GM21390 (cell line): ENCODE measurements around the gene CPLX1.
"Not testable (repeated sequence)": the region's sequence is repeated elsewhere in the genome, so short reads cannot be mapped to it uniquely, and the experiment has no call there.

Experiments
- ATAC-seq: cut with Tn5 transposase; IDR thresholded peaks from one replicate; pipeline ENCODE4 v1.9.1; 2021; ENCODE audit not compliant: unreplicated experiment

The CPLX1 gene

DNA sequence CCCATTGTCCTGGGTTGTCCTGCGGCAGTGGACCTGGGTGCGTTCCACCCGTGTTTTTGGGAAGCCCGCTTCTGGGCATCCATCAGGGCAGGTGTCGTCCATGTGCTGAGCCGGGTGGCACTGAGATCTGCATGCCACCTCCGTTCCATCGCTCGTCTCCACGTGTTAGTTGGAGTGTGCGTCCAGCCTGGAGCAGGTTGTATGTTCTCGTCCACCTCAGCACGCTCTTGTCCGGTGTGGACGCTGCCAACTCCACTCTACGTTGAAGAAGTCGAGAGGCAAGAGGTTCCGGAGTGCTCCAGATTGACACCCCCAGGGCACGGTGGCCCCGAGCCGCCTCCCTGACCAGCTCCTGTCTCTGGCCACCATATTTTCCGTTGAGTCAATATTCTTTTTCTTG, 86.4 kb downstream of the CPLX1 start:
- ATAC-seq = no peak

DNA sequence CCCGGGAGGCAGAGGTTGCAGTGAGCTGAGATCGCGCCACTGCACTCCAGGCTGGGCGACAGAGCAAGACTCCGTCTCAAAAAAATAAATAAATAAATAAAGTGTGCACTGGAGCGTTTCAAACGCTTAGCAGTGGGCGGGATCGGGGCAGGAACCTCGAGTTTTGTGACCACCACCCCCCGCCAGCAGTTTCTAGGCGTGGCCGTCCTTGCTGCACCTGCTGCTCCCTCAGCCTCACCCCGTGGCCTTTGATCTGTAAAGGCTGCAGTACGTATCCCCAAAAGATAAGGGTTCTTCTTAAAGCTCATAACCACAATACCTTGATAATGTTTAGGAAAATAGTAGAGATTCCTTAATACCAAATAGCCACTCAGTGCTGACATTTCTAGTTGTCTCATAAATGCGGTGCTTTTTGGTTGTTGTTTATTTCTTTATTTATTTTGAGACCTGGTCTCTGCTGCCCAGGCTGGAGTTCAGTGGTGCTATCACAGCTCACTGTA, 87.1 kb downstream of the CPLX1 start:
- no peak for ATAC-seq

DNA sequence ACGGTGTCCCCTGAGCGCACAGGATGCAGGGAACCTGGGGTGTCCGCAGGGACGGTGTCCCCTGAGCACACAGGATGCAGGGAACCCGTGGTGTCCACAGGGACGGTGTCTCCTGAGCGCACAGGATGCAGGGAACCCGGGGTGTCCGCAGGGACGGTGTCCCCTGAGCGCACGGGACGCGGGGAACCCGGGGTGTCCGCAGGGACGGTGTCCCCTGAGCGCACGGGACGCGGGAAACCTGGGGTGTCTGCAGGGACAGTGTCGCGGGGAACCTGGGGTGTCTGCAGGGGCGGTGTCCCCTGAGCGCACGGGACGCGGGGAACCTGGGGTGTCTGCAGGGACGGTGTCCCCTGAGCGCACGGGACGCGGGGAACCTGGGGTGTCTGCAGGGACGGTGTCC, 89.4 kb downstream of the CPLX1 start:
- ATAC-seq = not testable (repeated sequence)

DNA sequence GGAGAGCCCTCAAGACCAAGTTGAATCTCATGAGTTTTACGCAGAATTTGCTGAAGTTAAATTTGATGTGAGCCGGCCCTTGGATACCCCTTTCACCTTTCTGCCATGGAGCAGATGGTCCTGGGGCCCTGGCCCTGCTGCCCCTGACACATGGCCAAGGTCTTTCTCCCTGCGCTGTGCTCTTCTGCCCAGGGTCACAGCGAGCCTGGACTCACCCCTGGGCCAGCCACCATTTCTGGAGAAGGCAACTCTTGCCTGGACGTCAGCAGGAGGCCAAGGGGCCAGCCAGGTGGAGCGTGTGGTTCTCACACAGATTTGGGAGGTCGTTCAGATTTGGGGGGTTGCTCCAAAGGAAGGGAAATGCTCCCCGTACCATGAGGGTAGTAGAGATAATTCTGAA, 90.3 kb downstream of the CPLX1 start:
- ATAC-seq = no peak
